HepG2 (cell line): ENCODE results near the gene ZBTB17. TPM values are rescaled to one million over a fixed set of nuclear protein-coding genes. Genes with fewer than 3 reads are reported as not detected.

ENCODE experiments used
- ATAC-seq: fragments of 200-7000 bp; cut with Tn5 transposase; 3 replicates; pipeline ENCODE4 v1.9.1; 2020; ENCODE audit warnings: mild to moderate bottlenecking, moderate library complexity
- BruUV-seq: library from RNA; stranded (reverse); fragments of 400-500 nt; replicated peaks from 2 replicates; lab custom pipeline; 2021; lab: Mats Ljungman, UMichigan
- CTCF ChIA-PET: fragments of 300-600 bp; formaldehyde crosslinking; extraction: SDS; loops from one replicate; lab custom pipeline; 2021; ENCODE audit warnings: low total read pairs, inconsistent platforms, low intra/inter-chr PET ratio; lab: Yijun Ruan, JAX
- POLR2A ChIA-PET: fragments of 350-600 bp; sonication (Branson Sonifier 250); formaldehyde crosslinking; loops from one replicate; lab custom pipeline; 2020; ENCODE audit warnings: antibody characterized with exemption, inconsistent platforms; lab: Yijun Ruan, JAX
- DNase-seq: peaks from one replicate; pipeline ENCODE4 v3.0.0-alpha.2; 2015; ENCODE audit warnings: low spot score
- FAIRE-seq: peaks from 3 replicates; lab custom pipeline; 2011; peaks lifted over from hg19 to GRCh38; lab: Jason Lieb, UNC
- H2AFZ ChIP-seq: one replicate; pipeline ENCODE4 v1.6.1; 2011; ENCODE audit warnings: low read length, inconsistent platforms
- H3K27ac ChIP-seq: fragments of 300-600 bp; 3 replicates; pipeline ENCODE4 v1.8.0; 2011; ENCODE audit warnings: mixed run types, mild to moderate bottlenecking, mixed read lengths, low read length, inconsistent platforms; ENCODE audit not compliant: insufficient read depth; ENCODE audit errors: extremely low read length
- H3K27me3 ChIP-seq, 2 experiments: fragments of 200-600 bp in 1 of 2; 2 replicates in 1 of 2; 3 replicates in 1 of 2; pipeline versions ENCODE4 v1.6.0 to v1.8.0; 2011; ENCODE audit warnings: low read length in 2 of 2, mild to moderate bottlenecking in 2 of 2, moderate library complexity in 2 of 2, inconsistent platforms in 1 of 2; ENCODE audit not compliant: insufficient read depth in 2 of 2, control insufficient read depth in 1 of 2
- H3K36me3 ChIP-seq, 2 experiments: fragments of 200-600 bp in 1 of 2; replicated peaks in 1 of 2; 2 replicates in 1 of 2; 3 replicates in 1 of 2; pipeline versions ENCODE4 v1.5.1 to v1.8.0; 2011; ENCODE audit warnings: low read length in 2 of 2, inconsistent platforms in 1 of 2; ENCODE audit not compliant: insufficient read depth in 2 of 2, control insufficient read depth in 1 of 2
- H3K4me1 ChIP-seq: 2 replicates; pipeline ENCODE4 v1.5.1; 2012; ENCODE audit warnings: low read length, inconsistent platforms; ENCODE audit not compliant: insufficient read depth
- H3K4me2 ChIP-seq: 2 replicates; pipeline ENCODE4 v1.6.0; 2011; ENCODE audit warnings: low read depth, low read length, inconsistent platforms
- H3K4me3 ChIP-seq, 3 experiments: fragments of 200-600 bp in 1 of 3; sonication (generic), shearing (Covaris generic) in 1 of 3; replicated peaks in 1 of 3; 2 replicates each; pipeline ENCODE4 v1.5.1; 2011 to 2016; ENCODE audit warnings: low read length in 3 of 3, inconsistent platforms in 2 of 3, low read depth in 2 of 3, mild to moderate bottlenecking in 2 of 3, control low read depth in 1 of 3, mixed read lengths in 1 of 3; ENCODE audit not compliant: insufficient read depth in 1 of 3
- H3K79me2 ChIP-seq: one replicate; pipeline ENCODE4 v1.6.1; 2011; ENCODE audit warnings: low read length, inconsistent platforms; ENCODE audit not compliant: insufficient read depth
- H3K9ac ChIP-seq: 2 replicates; pipeline ENCODE4 v1.6.0; 2011; ENCODE audit warnings: mild to moderate bottlenecking, low read depth, low read length, inconsistent platforms; ENCODE audit not compliant: insufficient read depth
- H3K9me3 ChIP-seq: 2 replicates; pipeline ENCODE4 v1.5.1; 2012; ENCODE audit warnings: mild to moderate bottlenecking, low read length
- H4K20me1 ChIP-seq: 2 replicates; pipeline ENCODE4 v1.6.0; 2011; ENCODE audit warnings: inconsistent platforms, mild to moderate bottlenecking, low read length, moderate library complexity; ENCODE audit not compliant: insufficient read depth
- AGO2 ChIP-seq: fragments of 200-400 bp; formaldehyde crosslinking; optimal IDR thresholded peaks from 2 replicates; pipeline ENCODE3; 2017; ENCODE audit warnings: mild to moderate bottlenecking, low read depth, low read length, moderate library complexity
- DNMT1 ChIP-seq: sonication (generic); formaldehyde crosslinking; IDR thresholded peaks from 2 replicates; pipeline ENCODE4 v1.5.1; 2020; ENCODE audit warnings: mild to moderate bottlenecking, missing genetic modification reagents
- FLYWCH1 ChIP-seq: sonication (generic); formaldehyde crosslinking; IDR thresholded peaks from 2 replicates; pipeline ENCODE4 v1.8.1; 2023; ENCODE audit warnings: mild to moderate bottlenecking, missing genetic modification reagents
- KDM5A ChIP-seq: fragments of 200-600 bp; sonication (generic); IDR thresholded peaks from 2 replicates; pipeline ENCODE4 v1.7.0; 2018; ENCODE audit warnings: antibody characterized with exemption, mild to moderate bottlenecking, low read length, borderline replicate concordance
- KDM6A ChIP-seq: IDR thresholded peaks from 2 replicates; pipeline ENCODE4 v1.6.1; 2016; ENCODE audit warnings: low read depth
- MIER2 ChIP-seq: IDR thresholded peaks from 2 replicates; pipeline ENCODE4 v1.6.1; 2016; ENCODE audit warnings: missing biosample characterization, missing genetic modification reagents
- MYNN ChIP-seq: sonication (generic); formaldehyde crosslinking; IDR thresholded peaks from 2 replicates; pipeline ENCODE4 v1.4.0; 2020; ENCODE audit warnings: mild to moderate bottlenecking, low read depth, missing genetic modification reagents
- NBN ChIP-seq: fragments of 450-650 bp; conservative IDR thresholded peaks from 2 replicates; pipeline ENCODE4 v1.6.1; 2017
- NR2C2 ChIP-seq: sonication (generic); formaldehyde crosslinking; IDR thresholded peaks from 2 replicates; pipeline ENCODE4 v1.4.0; 2020; ENCODE audit warnings: missing genetic modification reagents, mild to moderate bottlenecking, moderate library complexity, borderline replicate concordance
- PCBP1 ChIP-seq: fragments of 200-400 bp; formaldehyde crosslinking; IDR thresholded peaks from 2 replicates; pipeline ENCODE4 v1.6.1; 2017; ENCODE audit warnings: mild to moderate bottlenecking, low read depth, low read length, borderline replicate concordance
- SSRP1 ChIP-seq: IDR thresholded peaks from 2 replicates; pipeline ENCODE4 v1.6.1; 2016; ENCODE audit warnings: control low read depth
- TEAD2 ChIP-seq: sonication (generic); formaldehyde crosslinking; IDR thresholded peaks from 2 replicates; pipeline ENCODE4 v1.9.0; 2021; ENCODE audit warnings: missing genetic modification reagents
- ZFP62 ChIP-seq: sonication (generic); formaldehyde crosslinking; IDR thresholded peaks from 2 replicates; pipeline ENCODE4 v1.4.0; 2020; ENCODE audit warnings: missing genetic modification reagents
- ZNF160 ChIP-seq: sonication (generic); formaldehyde crosslinking; IDR thresholded peaks from 2 replicates; pipeline ENCODE4 v1.8.0; 2022; ENCODE audit warnings: mild to moderate bottlenecking, inconsistent platforms, missing genetic modification reagents
- ZNF670 ChIP-seq: sonication (generic); formaldehyde crosslinking; IDR thresholded peaks from 2 replicates; pipeline ENCODE4 v1.8.0; 2022; ENCODE audit warnings: mild to moderate bottlenecking, missing genetic modification reagents, borderline replicate concordance
- ZSCAN9 ChIP-seq: IDR thresholded peaks from 2 replicates; pipeline ENCODE4 v1.6.1; 2016; ENCODE audit warnings: borderline replicate concordance
- WGBS: methylation state at CpG from one replicate; pipeline ENCODE4 v1.1.6; 2017; ENCODE audit warnings: low lambda C conversion rate; 5-methylcytosine and 5-hydroxymethylcytosine counted together
- in situ Hi-C: cut with HindIII; loops from 2 replicates; pipeline ENCODE4 v1.10.0; 2017; ENCODE audit warnings: low pct_unique_long_range_greater_than_20kb; ENCODE audit not compliant: extremely low pct_ligation_motif_present
- intact Hi-C: fragments of 100-400 bp; cut with micrococcal nuclease; formaldehyde crosslinking; loops from one replicate; pipeline ENCODE4 v1.10.0; 2022; ENCODE audit not compliant: unreplicated experiment
- polyA plus RNA-seq, 8 experiments: library from polyadenylated mRNA; depleted of rRNA in 3 of 8; stranded (reverse) in 7 of 8; unstranded in 1 of 8; fragments of >200 nt; fragmentation: Illumina TruSeq in 4 of 8; extraction: Trizol in 4 of 8; gene quantifications; 2 replicates each; pipeline versions ENCODE4 v1.2.1 to v1.2.3, GENCODE V29; 2011 to 2016; ENCODE audit warnings: low read depth in 4 of 8, missing spikeins in 1 of 8, mixed read lengths in 1 of 8; ENCODE audit not compliant: insufficient read depth in 1 of 8
- total RNA-seq, 5 experiments: library from RNA; depleted of rRNA; stranded (reverse); fragments of >200 nt; fragmentation: Illumina TruSeq; extraction: Trizol; gene quantifications; 2 replicates each; pipeline ENCODE4 v1.2.3, GENCODE V29; 2016; ENCODE audit warnings: low read depth in 1 of 5
- TF ChIP-seq, protein P1 (sequence below): sonication (generic); formaldehyde crosslinking; conservative IDR thresholded peaks from 2 replicates; pipeline ENCODE4 v1.8.1; 2023; ENCODE audit warnings: missing genetic modification reagents
- TF ChIP-seq, protein P2 (sequence below): sonication (generic); formaldehyde crosslinking; IDR thresholded peaks from 2 replicates; pipeline ENCODE4; 2020; ENCODE audit warnings: missing genetic modification reagents, mild to moderate bottlenecking, borderline replicate concordance
- TF ChIP-seq, protein P3 (sequence below): sonication (generic); formaldehyde crosslinking; conservative IDR thresholded peaks from 2 replicates; pipeline ENCODE4 v1.4.0; 2020; ENCODE audit warnings: missing genetic modification reagents

The ZBTB17 gene
- total and polyA plus RNA-seq, 2 of the 13 experiments (the other 11 are each of a cell fraction or from before 2014, with no cell fraction given): 16.7 to 17.0 TPM

GRCh38 chr1:15994590-15995351 is 18.9 kb upstream of the ZBTB17 start:
- in situ Hi-C loops: no loop called here
- TF ChIP-seq PCBP1 (no peak), ZSCAN9 (CRISPR knock-in tag) (no peak), NBN (no peak), TEAD2 (CRISPR knock-in tag) (no peak), ZFP62 (CRISPR knock-in tag) (no peak), DNMT1 (CRISPR knock-in tag) (no peak), KDM5A (no peak), SSRP1 (no peak), FLYWCH1 (CRISPR knock-in tag) (no peak), ZNF160 (no peak), NR2C2 (CRISPR knock-in tag) (no peak), AGO2 (no peak), MIER2 (no peak), MYNN (CRISPR knock-in tag) (no peak), KDM6A (0 out of 2 replicates have a peak, but pooled peaks have one; percentile 33), ZNF670 (CRISPR knock-in tag) (no peak)
- TF ChIP-seq, protein P1, sequence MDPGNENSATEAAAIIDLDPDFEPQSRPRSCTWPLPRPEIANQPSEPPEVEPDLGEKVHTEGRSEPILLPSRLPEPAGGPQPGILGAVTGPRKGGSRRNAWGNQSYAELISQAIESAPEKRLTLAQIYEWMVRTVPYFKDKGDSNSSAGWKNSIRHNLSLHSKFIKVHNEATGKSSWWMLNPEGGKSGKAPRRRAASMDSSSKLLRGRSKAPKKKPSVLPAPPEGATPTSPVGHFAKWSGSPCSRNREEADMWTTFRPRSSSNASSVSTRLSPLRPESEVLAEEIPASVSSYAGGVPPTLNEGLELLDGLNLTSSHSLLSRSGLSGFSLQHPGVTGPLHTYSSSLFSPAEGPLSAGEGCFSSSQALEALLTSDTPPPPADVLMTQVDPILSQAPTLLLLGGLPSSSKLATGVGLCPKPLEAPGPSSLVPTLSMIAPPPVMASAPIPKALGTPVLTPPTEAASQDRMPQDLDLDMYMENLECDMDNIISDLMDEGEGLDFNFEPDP (CRISPR knock-in tag): no peak
- TF ChIP-seq, protein P2, sequence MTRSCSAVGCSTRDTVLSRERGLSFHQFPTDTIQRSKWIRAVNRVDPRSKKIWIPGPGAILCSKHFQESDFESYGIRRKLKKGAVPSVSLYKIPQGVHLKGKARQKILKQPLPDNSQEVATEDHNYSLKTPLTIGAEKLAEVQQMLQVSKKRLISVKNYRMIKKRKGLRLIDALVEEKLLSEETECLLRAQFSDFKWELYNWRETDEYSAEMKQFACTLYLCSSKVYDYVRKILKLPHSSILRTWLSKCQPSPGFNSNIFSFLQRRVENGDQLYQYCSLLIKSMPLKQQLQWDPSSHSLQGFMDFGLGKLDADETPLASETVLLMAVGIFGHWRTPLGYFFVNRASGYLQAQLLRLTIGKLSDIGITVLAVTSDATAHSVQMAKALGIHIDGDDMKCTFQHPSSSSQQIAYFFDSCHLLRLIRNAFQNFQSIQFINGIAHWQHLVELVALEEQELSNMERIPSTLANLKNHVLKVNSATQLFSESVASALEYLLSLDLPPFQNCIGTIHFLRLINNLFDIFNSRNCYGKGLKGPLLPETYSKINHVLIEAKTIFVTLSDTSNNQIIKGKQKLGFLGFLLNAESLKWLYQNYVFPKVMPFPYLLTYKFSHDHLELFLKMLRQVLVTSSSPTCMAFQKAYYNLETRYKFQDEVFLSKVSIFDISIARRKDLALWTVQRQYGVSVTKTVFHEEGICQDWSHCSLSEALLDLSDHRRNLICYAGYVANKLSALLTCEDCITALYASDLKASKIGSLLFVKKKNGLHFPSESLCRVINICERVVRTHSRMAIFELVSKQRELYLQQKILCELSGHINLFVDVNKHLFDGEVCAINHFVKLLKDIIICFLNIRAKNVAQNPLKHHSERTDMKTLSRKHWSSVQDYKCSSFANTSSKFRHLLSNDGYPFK (CRISPR knock-in tag): peak; percentile 37; the same call in 1 of the 2 replicates
- TF ChIP-seq, protein P3, sequence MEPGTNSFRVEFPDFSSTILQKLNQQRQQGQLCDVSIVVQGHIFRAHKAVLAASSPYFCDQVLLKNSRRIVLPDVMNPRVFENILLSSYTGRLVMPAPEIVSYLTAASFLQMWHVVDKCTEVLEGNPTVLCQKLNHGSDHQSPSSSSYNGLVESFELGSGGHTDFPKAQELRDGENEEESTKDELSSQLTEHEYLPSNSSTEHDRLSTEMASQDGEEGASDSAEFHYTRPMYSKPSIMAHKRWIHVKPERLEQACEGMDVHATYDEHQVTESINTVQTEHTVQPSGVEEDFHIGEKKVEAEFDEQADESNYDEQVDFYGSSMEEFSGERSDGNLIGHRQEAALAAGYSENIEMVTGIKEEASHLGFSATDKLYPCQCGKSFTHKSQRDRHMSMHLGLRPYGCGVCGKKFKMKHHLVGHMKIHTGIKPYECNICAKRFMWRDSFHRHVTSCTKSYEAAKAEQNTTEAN (CRISPR knock-in tag): no peak

More at GRCh38 chr1:15994590-15995351, 18.9 kb upstream of the ZBTB17 start:
- ATAC-seq: peak; percentile 92
- no peaks in the 10 kb centered on the region for H3K36me3 ChIP-seq
- peak overlapping the region; percentile 23 for H3K27ac ChIP-seq
- H3K79me2 ChIP-seq: no peaks in the 10 kb centered on the region
- H3K4me1 ChIP-seq: peaks cover 40% of the 10 kb centered on the region
- peaks cover 6 to 33% of the 10 kb centered on the region in 2 experiments; a peak in 4 of 5 replicates for H3K27me3 ChIP-seq
- no peaks in the 10 kb centered on the region for H4K20me1 ChIP-seq
- H3K4me2 ChIP-seq: peak overlapping the region; percentile 82
- POLR2A ChIA-PET: interaction anchor here (1.0 to 1.1 kb wide), 2 partner anchors 9 to 19 kb away, joined by 3 to 4 read pairs; partner anchors contain the start of genes SRARP and ZBTB17
- H3K9me3 ChIP-seq: no peaks in the 10 kb centered on the region
- FAIRE-seq: peak; percentile 56
- DNase-seq: peak; percentile 56
- H3K9ac ChIP-seq: peak overlapping the region; percentile 45
- BruUV-seq: no TSS peak
- no peak overlapping the region for H2AFZ ChIP-seq
- CTCF ChIA-PET: interaction anchor here (1.6 kb wide), 1 partner anchor 37 kb away, joined by 5 read pairs; no protein-coding TSS in a partner anchor
- WGBS: 2% methylated on average over 6 of the region's 11 CpGs
- H3K4me3 ChIP-seq: peak overlapping the region; percentile 31 to 54 (median 35); a peak in 4 of 6 replicates
- intact Hi-C loops: loop anchor here (2.0 to 10.0 kb wide), 2 partner anchors 36 to 180 kb away; no protein-coding TSS in a partner anchor
